CD8-positive, alpha-beta memory T cell (primary cell): ENCODE data around the gene ATAD5. TPM values are rescaled to one million over a fixed set of nuclear protein-coding genes. Genes with fewer than 3 reads are reported as not detected.
A peak's percentile ranks its signal among the peaks of the same experiment; 100 is the strongest.

Source experiments
- CTCF ChIA-PET: fragments of 350-600 bp; sonication (Branson Sonifier 250); formaldehyde crosslinking; loops from one replicate; lab custom pipeline; 2021; ENCODE audit warnings: antibody characterized with exemption; lab: Charles Lee
- POLR2A ChIA-PET: fragments of 350-600 bp; sonication (Branson Sonifier 250); formaldehyde crosslinking; loops from one replicate; lab custom pipeline; 2021; ENCODE audit warnings: antibody characterized with exemption; lab: Charles Lee
- DNase-seq, 5 donors: peaks; one replicate each; pipeline versions ENCODE4 v3.0.0 to v3.0.0-alpha.2; 2020 to 2022; ENCODE audit warnings: mixed read lengths in 1 of 5
- H3K27ac ChIP-seq: one replicate; pipeline ENCODE4 v1.7.0; 2013; ENCODE audit warnings: low read depth, mild to moderate bottlenecking, low read length, moderate library complexity
- H3K27me3 ChIP-seq: 2 replicates; pipeline ENCODE4 v1.7.0; 2013; ENCODE audit warnings: low read length, mild to moderate bottlenecking; ENCODE audit not compliant: insufficient read depth, poor library complexity, severe bottlenecking
- H3K36me3 ChIP-seq: 2 replicates; pipeline ENCODE4 v1.7.0; 2013; ENCODE audit warnings: mild to moderate bottlenecking, low read length, moderate library complexity; ENCODE audit not compliant: insufficient read depth
- H3K4me1 ChIP-seq: 2 replicates; pipeline ENCODE4 v1.7.0; 2013; ENCODE audit warnings: mild to moderate bottlenecking, low read length, moderate library complexity; ENCODE audit not compliant: insufficient read depth
- H3K4me3 ChIP-seq: 2 replicates; pipeline ENCODE4 v1.7.0; 2013; ENCODE audit warnings: mild to moderate bottlenecking, low read length
- H3K9me3 ChIP-seq: 2 replicates; pipeline ENCODE4 v1.7.0; 2013; ENCODE audit warnings: mild to moderate bottlenecking, low read length
- H3K27ac Mint-ChIP-seq, 8 donors: one replicate each; pipeline ENCODE4 v1.8.0; 2020 to 2021; ENCODE audit warnings: mixed read lengths in 8 of 8, mild to moderate bottlenecking in 6 of 8, inconsistent platforms in 3 of 8, moderate library complexity in 3 of 8
- H3K27me3 Mint-ChIP-seq, 2 donors: one replicate each; pipeline ENCODE4 v1.8.0; 2020 to 2021; ENCODE audit warnings: mixed read lengths in 2 of 2, mild to moderate bottlenecking in 1 of 2, moderate library complexity in 1 of 2
- H3K36me3 Mint-ChIP-seq, 3 donors: one replicate each; pipeline ENCODE4 v1.8.0; 2020 to 2021; ENCODE audit warnings: mixed read lengths in 3 of 3, inconsistent platforms in 1 of 3, mild to moderate bottlenecking in 1 of 3
- H3K4me1 Mint-ChIP-seq, 3 donors: one replicate each; pipeline ENCODE4 v1.8.0; 2020 to 2021; ENCODE audit warnings: mixed read lengths in 3 of 3, inconsistent platforms in 1 of 3, mild to moderate bottlenecking in 1 of 3
- H3K4me3 Mint-ChIP-seq, 7 donors: one replicate each; pipeline ENCODE4 v1.8.0; 2020 to 2021; ENCODE audit warnings: mixed read lengths in 7 of 7, mild to moderate bottlenecking in 6 of 7, moderate library complexity in 4 of 7, inconsistent platforms in 2 of 7
- H3K9me3 Mint-ChIP-seq, 5 donors: one replicate each; pipeline ENCODE4 v1.8.0; 2020 to 2022; ENCODE audit warnings: mixed read lengths in 5 of 5, mild to moderate bottlenecking in 3 of 5, moderate library complexity in 2 of 5, inconsistent platforms in 1 of 5
- polyA plus RNA-seq: library from polyadenylated mRNA; unstranded; fragments of 300-500 nt; fragmentation: Illumina TruSeq; gene quantifications from one replicate; pipeline ENCODE4 v1.2.3, GENCODE V29; 2021
- total RNA-seq, 2 experiments: library from RNA; stranded (reverse); gene quantifications; one replicate each; pipeline ENCODE4 v1.2.3, GENCODE V29; 2021

Gene ATAD5, protein sequence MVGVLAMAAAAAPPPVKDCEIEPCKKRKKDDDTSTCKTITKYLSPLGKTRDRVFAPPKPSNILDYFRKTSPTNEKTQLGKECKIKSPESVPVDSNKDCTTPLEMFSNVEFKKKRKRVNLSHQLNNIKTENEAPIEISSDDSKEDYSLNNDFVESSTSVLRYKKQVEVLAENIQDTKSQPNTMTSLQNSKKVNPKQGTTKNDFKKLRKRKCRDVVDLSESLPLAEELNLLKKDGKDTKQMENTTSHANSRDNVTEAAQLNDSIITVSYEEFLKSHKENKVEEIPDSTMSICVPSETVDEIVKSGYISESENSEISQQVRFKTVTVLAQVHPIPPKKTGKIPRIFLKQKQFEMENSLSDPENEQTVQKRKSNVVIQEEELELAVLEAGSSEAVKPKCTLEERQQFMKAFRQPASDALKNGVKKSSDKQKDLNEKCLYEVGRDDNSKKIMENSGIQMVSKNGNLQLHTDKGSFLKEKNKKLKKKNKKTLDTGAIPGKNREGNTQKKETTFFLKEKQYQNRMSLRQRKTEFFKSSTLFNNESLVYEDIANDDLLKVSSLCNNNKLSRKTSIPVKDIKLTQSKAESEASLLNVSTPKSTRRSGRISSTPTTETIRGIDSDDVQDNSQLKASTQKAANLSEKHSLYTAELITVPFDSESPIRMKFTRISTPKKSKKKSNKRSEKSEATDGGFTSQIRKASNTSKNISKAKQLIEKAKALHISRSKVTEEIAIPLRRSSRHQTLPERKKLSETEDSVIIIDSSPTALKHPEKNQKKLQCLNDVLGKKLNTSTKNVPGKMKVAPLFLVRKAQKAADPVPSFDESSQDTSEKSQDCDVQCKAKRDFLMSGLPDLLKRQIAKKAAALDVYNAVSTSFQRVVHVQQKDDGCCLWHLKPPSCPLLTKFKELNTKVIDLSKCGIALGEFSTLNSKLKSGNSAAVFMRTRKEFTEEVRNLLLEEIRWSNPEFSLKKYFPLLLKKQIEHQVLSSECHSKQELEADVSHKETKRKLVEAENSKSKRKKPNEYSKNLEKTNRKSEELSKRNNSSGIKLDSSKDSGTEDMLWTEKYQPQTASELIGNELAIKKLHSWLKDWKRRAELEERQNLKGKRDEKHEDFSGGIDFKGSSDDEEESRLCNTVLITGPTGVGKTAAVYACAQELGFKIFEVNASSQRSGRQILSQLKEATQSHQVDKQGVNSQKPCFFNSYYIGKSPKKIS (N-terminal part only)
- total RNA-seq (10 to 100 TPM; 25.5 to 27.8 TPM), polyA plus RNA-seq (2.3 TPM)

GRCh38 chr17:30831663-30832437 lies at the start of gene ATAD5:
ATAD5 (plus strand) TSS chr17:30831966; CDS start chr17:30832348, 382 bp downstream.
- no peaks in the 10 kb centered on the region for H3K36me3 ChIP-seq
- Mint-ChIP-seq H3K4me3 (peak within 1 kb of the TSS; percentile 93 to 99 (median 97)), H3K27me3 (peaks cover 0 to 2% of the 10 kb centered on the region in 2 donors), H3K36me3 (peaks cover 0 to 9% (median 0%) of the 10 kb centered on the region in 3 donors), H3K27ac (peak within 1 kb of the TSS; percentile 3 to 98 (median 93)), H3K4me1 (peaks cover 25 to 28% (median 27%) of the 10 kb centered on the region in 3 donors), H3K9me3 (no peaks in the 10 kb centered on the region)
- H3K27ac ChIP-seq: peak within 1 kb of the TSS; percentile 52
- H3K4me1 ChIP-seq: peaks cover 13% of the 10 kb centered on the region
- peak; percentile 85 to 90 (median 87) for DNase-seq
- peak within 1 kb of the TSS; percentile 90 for H3K4me3 ChIP-seq
- POLR2A ChIA-PET: interaction anchor here (0.6 kb wide), 1 partner anchor 1325 kb away, joined by 3 read pairs; no protein-coding TSS in a partner anchor
- H3K9me3 ChIP-seq: no peaks in the 10 kb centered on the region
- CTCF ChIA-PET: interaction anchor here (0.9 to 1.1 kb wide), 2 partner anchors 20 to 22 kb away, joined by 3 to 5 read pairs; no protein-coding TSS in a partner anchor
- H3K27me3 ChIP-seq: no peaks in the 10 kb centered on the region

- H3K36me3 Mint-ChIP-seq: peaks cover 4 to 57% (median 15%) of the 10 kb centered on the region in 3 donors
- H3K4me3 Mint-ChIP-seq: no peak overlapping the region
- ChIA-PET CTCF (interaction anchor here (2.2 kb wide), 1 partner anchor 43 kb away, joined by 7 read pairs; no protein-coding TSS in a partner anchor), POLR2A (no interaction called here)
- no peaks in the 10 kb centered on the region for H3K4me1 ChIP-seq
- H3K9me3 Mint-ChIP-seq: no peaks in the 10 kb centered on the region
- peaks cover 8 to 23% (median 20%) of the 10 kb centered on the region in 3 donors for H3K4me1 Mint-ChIP-seq
- H3K36me3 ChIP-seq: peaks cover 10% of the 10 kb centered on the region
- no peak overlapping the region for H3K4me3 ChIP-seq
- no peaks in the 10 kb centered on the region for H3K27me3 ChIP-seq
- no peaks in the 10 kb centered on the region for H3K9me3 ChIP-seq
- no peak for DNase-seq
- H3K27me3 Mint-ChIP-seq: no peaks in the 10 kb centered on the region
- peak overlapping the region in 5 of 8 donors; percentile 37 to 64 (median 54) for H3K27ac Mint-ChIP-seq
- no peak overlapping the region for H3K27ac ChIP-seq
Observed at GRCh38 chr17:30782206-30782605, 49.6 kb upstream of the ATAD5 start.

- Histone ChIP-seq H3K36me3 (peaks cover 46% of the 10 kb centered on the region), H3K27ac (no peak overlapping the region), H3K9me3 (no peaks in the 10 kb centered on the region), H3K4me1 (no peaks in the 10 kb centered on the region), H3K4me3 (no peak overlapping the region), H3K27me3 (no peaks in the 10 kb centered on the region)
- no peak for DNase-seq
- Mint-ChIP-seq H3K36me3 (peaks cover 5 to 79% (median 15%) of the 10 kb centered on the region in 3 donors), H3K27ac (peak overlapping the region in 2 of 8 donors; percentile 20 to 32), H3K9me3 (no peaks in the 10 kb centered on the region), H3K27me3 (no peaks in the 10 kb centered on the region), H3K4me3 (no peak overlapping the region), H3K4me1 (peaks cover 8 to 13% (median 13%) of the 10 kb centered on the region in 3 donors)
- POLR2A ChIA-PET: no interaction called here
- CTCF ChIA-PET: interaction anchor here (1.1 to 1.3 kb wide), 2 partner anchors 35 to 37 kb away, joined by 5 to 8 read pairs; partner anchors contain the start of gene CRLF3
Observed at GRCh38 chr17:30788918-30789317, 42.8 kb upstream of the ATAD5 start.

DNA sequence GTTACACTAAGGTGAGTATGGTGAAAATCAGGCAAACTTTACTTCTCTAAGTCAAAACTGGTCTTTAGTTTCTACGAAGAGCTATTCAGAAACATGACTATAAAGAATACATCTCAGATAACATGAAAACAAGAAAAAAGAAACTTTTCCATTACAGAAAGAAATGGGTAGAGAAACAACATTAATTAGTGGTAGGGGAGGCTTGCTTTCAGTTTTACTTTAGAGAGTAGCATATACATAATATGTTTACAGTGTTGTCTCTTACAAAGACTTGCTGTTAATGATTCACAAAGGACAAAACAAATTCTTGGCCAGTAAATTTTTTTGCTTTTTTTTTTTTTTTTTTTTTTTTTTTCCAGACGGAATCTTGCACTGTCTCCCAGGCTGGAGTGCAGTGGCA lies 41.5 kb upstream of the ATAD5 start:
- Histone ChIP-seq H3K4me1 (no peaks in the 10 kb centered on the region), H3K36me3 (peaks cover 53% of the 10 kb centered on the region), H3K9me3 (no peaks in the 10 kb centered on the region), H3K27me3 (no peaks in the 10 kb centered on the region), H3K27ac (no peak overlapping the region), H3K4me3 (no peak overlapping the region)
- POLR2A ChIA-PET: no interaction called here
- H3K4me3 Mint-ChIP-seq: peak overlapping the region in 2 of 7 donors; percentile 5 to 38
- peaks cover 5 to 78% (median 17%) of the 10 kb centered on the region in 3 donors for H3K36me3 Mint-ChIP-seq
- H3K27me3 Mint-ChIP-seq: no peaks in the 10 kb centered on the region
- H3K4me1 Mint-ChIP-seq: peaks cover 8 to 13% (median 10%) of the 10 kb centered on the region in 3 donors
- DNase-seq: no peak
- H3K9me3 Mint-ChIP-seq: no peaks in the 10 kb centered on the region
- peak overlapping the region; percentile 19 to 89 (median 76) for H3K27ac Mint-ChIP-seq
- CTCF ChIA-PET: interaction anchor here (0.6 to 1.1 kb wide), 3 partner anchors 10 to 412 kb away, joined by 3 to 8 read pairs (median 4); partner anchors contain the start of gene CRLF3

GRCh38 chr17:30793282-30793977 lies 38.3 kb upstream of the ATAD5 start:
- peak overlapping the region in 4 of 8 donors; percentile 10 to 64 (median 28) for H3K27ac Mint-ChIP-seq
- no peak overlapping the region for H3K27ac ChIP-seq
- no peak for DNase-seq
- H3K9me3 ChIP-seq: no peaks in the 10 kb centered on the region
- H3K9me3 Mint-ChIP-seq: no peaks in the 10 kb centered on the region
- peaks cover 8 to 23% (median 20%) of the 10 kb centered on the region in 3 donors for H3K4me1 Mint-ChIP-seq
- ChIA-PET CTCF (interaction anchor here (1.2 kb wide), 1 partner anchor 31 kb away, joined by 6 read pairs; the partner anchor contains the start of gene CRLF3), POLR2A (interaction anchor here (0.6 kb wide), 1 partner anchor 29 kb away, joined by 10 read pairs; no protein-coding TSS in a partner anchor)
- H3K4me1 ChIP-seq: no peaks in the 10 kb centered on the region
- H3K36me3 Mint-ChIP-seq: peaks cover 10 to 82% (median 20%) of the 10 kb centered on the region in 3 donors
- peaks cover 55% of the 10 kb centered on the region for H3K36me3 ChIP-seq
- H3K27me3 Mint-ChIP-seq: no peaks in the 10 kb centered on the region
- H3K4me3 ChIP-seq: no peak overlapping the region
- no peaks in the 10 kb centered on the region for H3K27me3 ChIP-seq
- no peak overlapping the region for H3K4me3 Mint-ChIP-seq

DNA sequence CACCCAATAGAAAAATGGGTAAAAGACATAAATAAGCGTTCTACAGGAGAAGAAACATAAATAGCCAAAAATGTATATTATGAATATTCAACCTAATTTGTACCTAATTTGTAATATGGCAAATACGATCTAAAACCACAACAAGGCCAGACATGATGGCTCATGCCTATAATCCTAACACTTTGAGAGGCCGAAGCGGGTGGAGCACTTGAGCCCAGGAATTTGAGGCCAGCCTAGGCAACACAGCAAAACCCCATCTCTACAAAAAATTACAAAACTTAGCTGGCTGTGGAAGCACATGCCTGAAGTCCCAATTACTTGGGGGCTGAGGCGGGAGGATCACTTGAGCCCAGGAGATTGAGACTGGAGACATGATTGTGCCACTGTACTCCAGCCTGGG lies 37.4 kb upstream of the ATAD5 start:
- DNase-seq: no peak
- Mint-ChIP-seq H3K4me3 (peak overlapping the region in 1 of 7 donors; percentile 23), H3K36me3 (peaks cover 10 to 78% (median 20%) of the 10 kb centered on the region in 3 donors), H3K9me3 (no peaks in the 10 kb centered on the region), H3K27ac (peak overlapping the region in 6 of 8 donors; percentile 8 to 80 (median 18)), H3K27me3 (no peaks in the 10 kb centered on the region), H3K4me1 (peaks cover 8 to 24% (median 20%) of the 10 kb centered on the region in 3 donors)
- Histone ChIP-seq H3K36me3 (peaks cover 49% of the 10 kb centered on the region), H3K4me1 (no peaks in the 10 kb centered on the region), H3K27ac (no peak overlapping the region), H3K9me3 (no peaks in the 10 kb centered on the region), H3K4me3 (no peak overlapping the region), H3K27me3 (no peaks in the 10 kb centered on the region)
- ChIA-PET CTCF (interaction anchor here (1.2 kb wide), 1 partner anchor 30 kb away, joined by 6 read pairs; the partner anchor contains the start of gene CRLF3), POLR2A (interaction anchor here (0.6 kb wide), 1 partner anchor 30 kb away, joined by 10 read pairs; no protein-coding TSS in a partner anchor)
